WI38 (cell line): Measurements from ENCODE around the gene RBMS1.

ENCODE experiments used
- H3K4me3 ChIP-seq: 2 replicates; pipeline ENCODE4 v1.5.1; 2011; ENCODE audit warnings: low read depth, mild to moderate bottlenecking, control low read depth, low read length
- TF ChIP-seq, protein P1 (sequence below): IDR thresholded peaks from 2 replicates; pipeline ENCODE4 v1.5.1; 2012; ENCODE audit warnings: low read depth, mild to moderate bottlenecking, control low read depth, low read length

RBMS1 gene

GRCh38 chr2:160261732-160262131 is 231.9 kb downstream of the RBMS1 start:
- TF ChIP-seq, protein P1, sequence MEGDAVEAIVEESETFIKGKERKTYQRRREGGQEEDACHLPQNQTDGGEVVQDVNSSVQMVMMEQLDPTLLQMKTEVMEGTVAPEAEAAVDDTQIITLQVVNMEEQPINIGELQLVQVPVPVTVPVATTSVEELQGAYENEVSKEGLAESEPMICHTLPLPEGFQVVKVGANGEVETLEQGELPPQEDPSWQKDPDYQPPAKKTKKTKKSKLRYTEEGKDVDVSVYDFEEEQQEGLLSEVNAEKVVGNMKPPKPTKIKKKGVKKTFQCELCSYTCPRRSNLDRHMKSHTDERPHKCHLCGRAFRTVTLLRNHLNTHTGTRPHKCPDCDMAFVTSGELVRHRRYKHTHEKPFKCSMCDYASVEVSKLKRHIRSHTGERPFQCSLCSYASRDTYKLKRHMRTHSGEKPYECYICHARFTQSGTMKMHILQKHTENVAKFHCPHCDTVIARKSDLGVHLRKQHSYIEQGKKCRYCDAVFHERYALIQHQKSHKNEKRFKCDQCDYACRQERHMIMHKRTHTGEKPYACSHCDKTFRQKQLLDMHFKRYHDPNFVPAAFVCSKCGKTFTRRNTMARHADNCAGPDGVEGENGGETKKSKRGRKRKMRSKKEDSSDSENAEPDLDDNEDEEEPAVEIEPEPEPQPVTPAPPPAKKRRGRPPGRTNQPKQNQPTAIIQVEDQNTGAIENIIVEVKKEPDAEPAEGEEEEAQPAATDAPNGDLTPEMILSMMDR: no peak
- H3K4me3 ChIP-seq: no peak overlapping the region

DNA sequence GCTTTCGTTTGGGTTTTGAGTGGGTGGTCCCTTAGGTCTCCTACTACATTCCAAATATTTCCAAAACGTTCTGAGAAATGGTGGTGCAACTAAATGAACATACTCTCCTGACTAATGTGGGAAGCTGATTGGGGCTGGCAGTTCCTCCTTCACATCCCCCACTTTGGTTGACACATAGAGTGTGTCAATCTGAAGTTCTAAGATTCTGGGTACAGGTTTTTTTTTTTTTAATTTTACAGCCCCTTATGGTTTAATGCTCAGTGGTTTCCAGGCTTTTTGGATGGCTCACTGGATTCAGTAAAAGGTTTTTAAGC is 235.2 kb downstream of the RBMS1 start:
- TF ChIP-seq, protein P1: no peak
- no peak overlapping the region for H3K4me3 ChIP-seq

GRCh38 chr2:160257743-160258491 is 235.7 kb downstream of the RBMS1 start:
- TF ChIP-seq, protein P1: no peak
- H3K4me3 ChIP-seq: no peak overlapping the region

DNA sequence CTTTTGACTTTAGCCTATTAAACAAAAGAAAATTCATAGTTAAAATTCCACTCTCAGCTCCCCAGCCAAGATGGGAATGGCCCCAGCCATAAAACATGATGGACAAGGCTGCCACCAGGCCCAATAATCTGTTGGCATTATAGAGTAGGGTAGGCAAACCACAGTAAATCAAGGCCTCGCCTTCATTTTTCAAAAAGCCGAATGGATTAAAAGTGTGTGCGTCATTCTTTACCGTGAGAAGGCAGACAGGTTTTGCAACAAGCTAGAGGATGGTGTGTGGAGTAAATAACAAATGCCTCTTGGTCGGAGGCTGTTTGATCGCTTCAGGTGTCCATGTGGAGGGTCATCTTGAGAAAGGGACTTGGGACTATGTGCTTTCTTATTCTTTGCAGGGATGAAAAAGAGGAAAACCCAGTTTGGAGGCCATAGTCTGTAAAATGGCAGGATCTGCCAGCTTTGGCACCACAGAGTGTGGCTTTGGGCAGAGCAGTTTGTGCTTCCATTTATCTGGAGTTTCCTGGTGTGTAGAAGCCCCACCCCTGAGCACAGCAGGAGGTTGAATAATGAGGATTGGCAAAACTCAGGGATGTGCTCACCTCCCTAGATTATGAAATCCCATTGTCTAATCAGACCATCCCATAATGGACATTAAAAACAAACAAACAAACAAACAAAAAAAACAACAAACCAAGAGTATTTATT is 236.4 kb downstream of the RBMS1 start:
- no peak overlapping the region for H3K4me3 ChIP-seq
- TF ChIP-seq, protein P1: no peak

GRCh38 chr2:160256507-160256906 is 237.1 kb downstream of the RBMS1 start:
- no peak overlapping the region for H3K4me3 ChIP-seq
- TF ChIP-seq, protein P1: no peak

GRCh38 chr2:160255408-160255807 is 238.2 kb downstream of the RBMS1 start:
- no peak overlapping the region for H3K4me3 ChIP-seq
- TF ChIP-seq, protein P1: no peak

- H3K4me3 ChIP-seq: no peak overlapping the region
- TF ChIP-seq, protein P1: no peak
Observed at GRCh38 chr2:160254189-160254762, 239.3 kb downstream of the RBMS1 start.
